ENCODE measurements around the gene GALNT2. TPM values are rescaled to one million over a fixed set of nuclear protein-coding genes. Genes with fewer than 3 reads are reported as not detected.

The GALNT2 gene
- total RNA-seq, 1 donor from 2014 or later = 41.3 TPM

DNA sequence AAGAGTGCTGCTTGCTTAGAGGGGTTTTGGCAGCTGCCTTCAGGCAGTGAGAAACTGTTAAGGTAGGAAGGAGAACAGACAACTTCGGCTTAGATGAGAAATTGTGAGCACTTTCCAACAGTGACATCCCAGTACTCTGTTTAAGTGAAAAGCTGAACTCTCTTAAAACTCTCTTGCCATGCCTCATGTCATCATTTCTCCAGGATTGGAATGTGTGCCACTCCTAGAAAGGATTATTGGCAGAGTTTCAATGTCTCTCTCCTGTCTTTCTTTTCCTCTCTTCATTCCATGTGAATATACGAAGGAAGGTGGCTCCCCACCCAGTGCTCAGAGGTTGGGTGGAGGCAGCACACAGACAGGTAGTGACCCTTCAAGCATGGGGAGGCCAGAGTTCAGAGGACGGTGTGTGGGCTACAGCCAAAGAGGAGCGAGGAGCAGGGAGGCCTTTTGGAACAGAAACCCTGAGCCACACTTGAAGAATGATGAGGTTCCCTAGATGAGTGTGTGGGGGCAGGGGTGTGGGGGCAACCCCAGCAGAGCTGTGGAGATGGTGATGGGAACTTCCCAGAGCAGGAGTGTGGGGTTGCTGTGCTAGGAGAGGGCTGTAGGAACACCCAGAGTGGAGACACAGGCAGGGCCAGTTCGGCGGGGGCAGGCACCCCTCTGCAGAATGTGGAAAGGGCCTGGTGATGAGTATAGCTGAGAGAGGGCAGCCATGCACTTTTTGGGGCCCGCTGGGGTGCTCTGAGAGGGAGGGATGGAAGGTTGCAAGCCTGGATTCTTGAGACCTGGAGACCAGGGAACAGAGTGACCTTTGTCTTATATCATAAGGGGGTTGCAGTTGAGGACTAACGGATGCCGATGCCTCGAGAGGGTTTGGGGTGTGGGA, 58.8 kb downstream of the GALNT2 start:
- intact Hi-C loops (cut with micrococcal nuclease) = loop anchor here (2.0 to 10.0 kb wide), 3 partner anchors 299 to 871 kb away; partner anchors contain the start of genes PGBD5, TAF5L and URB2

DNA sequence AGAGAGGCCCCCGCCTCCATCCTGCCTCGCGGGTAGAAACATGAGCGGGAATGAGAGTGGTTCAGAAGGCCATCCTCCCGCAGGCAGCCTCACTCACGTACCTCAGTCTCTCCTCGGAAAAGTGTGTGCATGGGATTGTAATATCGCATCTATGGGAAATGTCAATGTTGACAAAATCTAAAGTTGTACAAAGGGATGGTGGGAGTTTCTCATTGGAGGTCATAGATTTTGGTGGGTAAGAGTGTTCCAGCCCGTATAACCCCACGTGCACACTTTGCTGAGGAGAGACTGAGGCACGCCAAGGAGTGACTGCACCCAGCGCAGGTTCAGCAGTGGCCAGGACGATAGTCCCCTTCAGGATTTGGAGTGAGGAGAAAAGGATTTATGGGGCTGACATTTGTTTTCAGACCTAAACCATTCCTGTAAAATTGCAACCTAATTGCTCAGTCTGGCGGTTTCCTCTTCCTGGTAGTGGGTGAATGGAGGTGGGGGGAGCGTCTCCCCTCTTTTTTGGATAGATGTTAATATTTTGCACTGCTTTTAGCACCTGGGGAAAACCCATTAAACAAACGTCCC, 59.6 kb downstream of the GALNT2 start:
- intact Hi-C loops (cut with micrococcal nuclease) = loop anchor here (1.0 to 10.0 kb wide), 4 partner anchors 59 to 872 kb away; partner anchors contain the start of genes GALNT2, PGBD5, TAF5L and URB2

DNA sequence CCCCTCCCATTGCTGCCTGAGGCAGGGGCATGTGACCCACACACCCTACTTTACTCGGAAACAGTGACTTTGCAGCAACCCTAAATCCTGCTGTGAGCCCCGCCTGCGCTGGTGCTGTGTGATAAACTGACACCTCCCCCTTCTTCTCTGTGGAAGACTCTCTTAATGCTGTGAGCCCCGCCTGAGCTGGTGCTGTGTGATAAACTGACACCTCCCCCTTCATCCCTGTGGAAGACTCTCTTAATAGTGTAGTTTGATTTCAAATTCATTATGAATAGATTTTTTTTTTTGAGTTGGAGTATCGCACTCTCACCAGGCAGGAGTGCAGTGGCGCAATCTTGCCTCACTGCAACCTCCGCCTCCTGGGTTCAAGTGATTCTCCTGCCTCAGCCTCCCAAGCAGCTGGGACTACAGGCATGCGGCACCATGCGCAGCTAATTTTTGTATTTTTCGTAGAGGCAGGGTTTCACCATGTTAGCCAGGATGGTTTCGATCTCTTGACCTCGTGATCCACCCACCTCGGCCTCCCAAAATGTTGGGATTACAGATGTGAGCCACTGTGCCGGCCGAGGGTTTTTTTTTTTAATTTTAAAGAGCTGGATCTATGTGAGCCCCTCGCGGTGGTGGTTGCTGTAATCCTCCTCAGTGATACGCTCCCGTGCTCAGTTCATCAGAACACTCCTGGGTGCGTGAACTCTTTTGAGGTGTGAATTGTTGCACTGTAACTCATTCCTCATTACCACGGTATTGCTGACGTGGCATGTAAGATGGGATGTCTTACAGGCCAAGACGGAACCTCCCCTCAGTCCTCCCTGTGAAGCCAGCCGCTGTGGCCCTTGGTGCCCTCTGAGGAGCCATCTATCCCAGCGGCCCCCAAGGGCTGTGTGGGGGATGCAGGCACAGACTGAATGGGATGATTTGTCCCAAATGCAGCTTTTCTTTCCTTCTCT, 60.3 kb downstream of the GALNT2 start:
- intact Hi-C loops (cut with micrococcal nuclease) = loop anchor here (1.0 to 10.0 kb wide), 4 partner anchors 60 to 873 kb away; partner anchors contain the start of genes GALNT2, PGBD5, TAF5L and URB2

DNA sequence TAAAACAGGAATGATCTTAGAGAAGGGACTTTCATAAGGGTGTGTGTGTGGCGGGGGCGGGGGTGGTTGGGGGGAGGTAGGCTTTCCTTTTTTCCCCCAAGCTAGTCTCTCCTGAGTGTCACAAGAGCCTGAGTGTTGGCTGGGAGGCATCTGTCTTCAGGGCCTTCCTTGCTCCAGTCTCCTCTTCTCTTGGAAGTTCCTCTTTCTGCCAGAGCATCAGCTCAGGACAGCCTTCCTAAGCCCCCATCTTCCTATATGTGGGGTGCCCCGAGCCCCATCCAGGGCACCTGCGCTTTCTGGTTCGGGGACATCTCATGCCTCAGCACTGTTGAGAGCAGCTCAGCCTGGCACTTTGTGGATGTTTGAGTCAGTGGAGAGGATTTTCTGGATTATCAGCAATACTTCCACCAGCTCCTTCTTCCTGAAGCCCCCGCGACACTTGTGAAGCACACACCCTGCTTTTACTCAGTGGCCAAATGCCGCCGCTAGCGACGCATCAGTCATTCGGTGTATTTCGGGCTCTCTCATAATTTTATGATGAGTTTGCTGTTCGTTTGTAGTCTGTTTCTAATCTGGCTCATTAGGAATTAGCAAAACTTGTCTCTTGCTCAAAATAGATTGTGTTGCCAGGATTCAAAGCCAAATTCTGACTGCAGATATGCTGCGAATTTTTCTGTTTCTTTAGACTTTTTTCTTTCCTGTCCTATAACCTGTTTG, 61.7 kb downstream of the GALNT2 start:
- intact Hi-C loops (cut with micrococcal nuclease) = loop anchor here (10.0 kb wide), 2 partner anchors 296 to 874 kb away; partner anchors contain the start of gene PGBD5

DNA sequence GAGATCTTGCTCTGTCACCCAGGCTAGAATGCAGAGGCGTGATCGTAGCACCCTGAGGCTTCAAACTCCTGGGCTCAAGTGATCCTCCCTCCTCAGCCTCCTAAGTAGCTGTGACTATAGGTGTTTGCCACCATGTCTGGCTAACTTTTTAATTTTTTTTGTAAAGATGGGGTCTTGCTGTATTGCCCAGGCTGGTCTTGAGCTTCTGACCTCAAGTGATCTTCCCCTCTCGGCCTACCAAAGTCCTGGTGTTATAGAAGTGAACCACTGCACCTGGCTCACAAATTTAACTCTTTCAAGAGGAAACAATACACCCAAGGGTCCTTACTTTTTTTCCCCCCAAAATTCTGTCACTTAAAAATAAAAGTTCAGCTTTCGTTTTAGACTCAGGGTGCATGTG, 62.3 kb downstream of the GALNT2 start:
- intact Hi-C loops (cut with micrococcal nuclease) = loop anchor here (10.0 kb wide), 2 partner anchors 295 to 875 kb away; partner anchors contain the start of gene PGBD5

DNA sequence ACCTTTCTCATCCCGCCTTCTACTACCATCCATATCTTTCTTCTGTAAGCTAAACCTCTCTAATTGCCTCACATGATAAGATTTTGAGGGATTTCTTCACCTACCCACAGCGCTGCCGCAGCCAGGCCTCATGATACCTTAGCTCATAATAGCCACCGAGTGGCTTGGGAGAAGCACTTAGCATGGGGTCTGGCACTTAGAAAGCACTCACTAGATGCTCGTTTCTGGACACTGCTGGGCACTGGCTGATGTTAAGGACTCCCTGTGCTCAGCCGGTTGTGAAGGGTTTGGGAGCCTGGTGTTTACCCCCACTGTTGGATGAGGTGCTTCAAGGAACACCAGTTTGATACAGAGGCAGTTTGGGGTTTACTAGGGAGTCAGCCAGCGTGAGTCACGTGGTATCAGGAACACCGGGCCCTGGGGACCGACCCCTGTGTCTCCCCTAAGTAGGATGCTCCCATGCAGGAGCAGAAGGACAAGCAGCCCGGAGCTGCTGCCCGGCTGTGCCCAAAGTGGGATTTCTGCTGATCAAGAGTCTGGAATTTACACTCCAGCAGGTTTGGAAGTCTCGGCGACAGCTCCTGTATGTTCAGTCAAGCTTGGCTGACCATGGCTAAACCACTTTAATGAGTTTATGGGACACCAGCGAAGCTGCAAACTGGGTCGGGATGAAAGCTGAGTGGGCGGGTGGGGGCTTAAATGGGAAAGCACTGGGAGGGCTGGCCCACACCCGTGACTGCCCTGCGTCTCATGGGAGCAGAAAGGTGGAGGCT, 63.3 kb downstream of the GALNT2 start:
- intact Hi-C loops (cut with micrococcal nuclease) = no loop called here

DNA sequence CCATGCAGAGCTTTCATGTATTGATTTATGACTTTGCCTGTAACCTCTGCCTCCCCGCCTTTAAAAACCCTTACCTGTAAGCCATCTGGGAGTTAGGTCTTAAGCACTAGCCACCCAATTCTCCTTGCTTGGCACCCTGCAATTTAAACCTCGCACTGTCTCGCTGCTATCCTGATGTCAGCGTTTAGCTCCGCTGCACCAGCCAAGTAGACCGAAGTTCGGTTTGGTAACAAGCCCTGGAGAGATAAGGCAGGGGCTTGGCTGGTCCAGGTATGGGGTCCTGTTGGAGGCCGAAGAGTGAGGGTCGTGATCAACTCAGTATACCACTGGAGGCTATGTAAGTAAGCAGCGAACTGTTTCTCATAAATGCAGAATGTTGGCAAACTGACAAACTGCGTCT, 64.4 kb downstream of the GALNT2 start:
- intact Hi-C loops (cut with micrococcal nuclease) = no loop called here

DNA sequence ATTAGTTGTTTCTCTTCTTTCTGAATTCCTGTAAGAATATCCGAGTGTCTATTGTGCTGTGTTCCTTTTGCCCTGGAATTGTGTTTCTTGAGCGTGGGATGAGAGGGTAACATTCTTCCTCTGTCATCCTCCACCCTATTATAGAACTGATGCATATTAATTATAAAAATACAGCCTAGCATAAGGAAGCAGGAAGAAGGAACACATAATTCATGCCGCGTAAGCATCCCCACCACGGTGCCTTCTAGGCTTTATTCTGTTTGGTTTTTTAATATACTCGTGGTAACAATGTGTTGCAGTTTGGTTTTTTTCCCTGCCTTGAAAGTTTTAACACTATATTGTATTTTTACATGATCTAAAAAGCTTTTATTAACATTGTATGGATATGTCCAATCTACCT, 65.7 kb downstream of the GALNT2 start:
- intact Hi-C loops (cut with micrococcal nuclease) = loop anchor here (2.0 kb wide), 1 partner anchor 34 kb away; no protein-coding TSS in a partner anchor

DNA sequence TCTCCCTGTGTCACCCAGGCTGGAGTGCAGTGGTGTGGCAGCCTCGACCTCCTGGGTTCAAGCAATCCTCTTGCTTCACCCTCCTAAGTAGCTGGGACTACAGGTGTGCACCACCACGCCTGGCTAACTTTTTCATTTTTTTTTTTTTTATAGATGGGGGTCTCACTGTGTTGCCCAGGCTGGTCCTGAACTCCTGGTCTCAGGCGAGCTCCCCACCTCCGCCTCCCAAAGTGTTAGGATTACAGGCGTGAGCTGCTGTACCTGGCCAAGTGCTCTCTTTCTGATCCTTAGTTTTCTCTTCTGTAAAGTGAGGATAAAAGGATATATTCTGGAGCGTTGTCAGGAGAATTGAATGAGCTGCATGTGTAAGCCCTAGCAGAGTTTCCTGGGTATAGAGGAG, 68.7 kb downstream of the GALNT2 start:
- intact Hi-C loops (cut with micrococcal nuclease) = no loop called here

DNA sequence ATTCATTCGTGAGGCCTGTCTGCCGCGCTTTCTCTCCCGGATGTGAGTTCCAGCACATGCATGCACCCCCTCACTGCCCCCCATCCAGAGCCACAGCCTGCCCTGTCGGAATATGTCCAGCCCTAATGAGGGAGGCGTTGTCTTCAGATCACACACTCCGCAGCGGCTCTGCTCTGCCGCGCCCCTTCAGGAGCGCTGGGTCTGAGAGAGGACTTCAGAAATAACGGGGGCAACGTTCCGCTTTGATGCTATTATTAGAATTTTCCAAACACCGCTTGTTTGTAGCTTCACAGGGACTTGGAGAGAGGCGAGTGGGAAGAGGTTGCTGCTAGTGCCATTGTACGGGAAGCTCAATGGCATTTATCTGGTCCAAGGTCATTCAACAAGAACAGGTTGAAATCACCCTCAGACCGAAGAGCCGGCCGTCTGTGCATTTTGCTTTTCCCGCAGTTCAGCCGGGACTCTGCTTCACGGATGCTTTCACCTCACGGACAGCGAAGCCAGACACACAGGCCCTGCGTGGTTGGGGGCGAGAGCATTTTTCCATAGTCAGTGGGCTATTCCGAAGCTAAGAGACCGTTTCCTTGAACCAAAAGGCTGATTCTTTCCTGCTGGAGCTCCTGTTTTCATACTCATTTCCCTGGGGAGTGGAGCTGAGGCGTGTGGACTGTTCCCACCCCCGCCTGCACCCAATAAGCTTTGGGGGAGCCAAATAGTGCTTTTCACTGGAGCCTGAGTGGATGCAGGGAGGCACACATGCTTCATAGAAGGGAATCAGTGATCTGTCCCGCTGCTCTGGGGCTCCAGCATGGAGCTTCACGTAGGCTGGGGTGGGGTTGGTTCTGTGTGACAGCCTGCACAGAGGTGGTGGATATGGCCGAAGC, 69.7 kb downstream of the GALNT2 start:
- intact Hi-C loops (cut with micrococcal nuclease) = no loop called here

DNA sequence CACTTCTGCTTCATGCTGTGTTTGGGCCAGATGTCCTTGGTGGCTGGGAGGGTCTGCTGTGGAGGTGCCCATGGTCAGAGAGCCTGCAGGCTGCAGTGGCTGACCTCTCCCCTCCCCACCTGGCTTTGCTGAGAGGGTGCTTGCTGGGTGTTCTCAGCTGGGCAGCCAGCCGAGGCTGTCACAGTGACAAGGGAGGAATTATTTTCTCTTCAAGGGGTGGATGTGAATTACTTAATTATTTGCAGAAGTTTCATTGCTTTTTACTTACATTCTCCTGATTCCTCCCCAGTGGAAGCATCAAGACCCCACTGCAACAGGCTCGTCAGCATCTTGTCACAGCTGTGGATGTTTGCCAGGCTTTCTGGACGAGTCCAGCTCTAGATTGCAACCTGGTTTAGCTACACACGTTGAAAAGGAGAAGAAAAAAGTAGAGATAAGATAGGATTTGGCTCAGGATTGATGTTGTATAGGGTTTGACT, 70.3 kb downstream of the GALNT2 start:
- intact Hi-C loops (cut with micrococcal nuclease) = no loop called here

DNA sequence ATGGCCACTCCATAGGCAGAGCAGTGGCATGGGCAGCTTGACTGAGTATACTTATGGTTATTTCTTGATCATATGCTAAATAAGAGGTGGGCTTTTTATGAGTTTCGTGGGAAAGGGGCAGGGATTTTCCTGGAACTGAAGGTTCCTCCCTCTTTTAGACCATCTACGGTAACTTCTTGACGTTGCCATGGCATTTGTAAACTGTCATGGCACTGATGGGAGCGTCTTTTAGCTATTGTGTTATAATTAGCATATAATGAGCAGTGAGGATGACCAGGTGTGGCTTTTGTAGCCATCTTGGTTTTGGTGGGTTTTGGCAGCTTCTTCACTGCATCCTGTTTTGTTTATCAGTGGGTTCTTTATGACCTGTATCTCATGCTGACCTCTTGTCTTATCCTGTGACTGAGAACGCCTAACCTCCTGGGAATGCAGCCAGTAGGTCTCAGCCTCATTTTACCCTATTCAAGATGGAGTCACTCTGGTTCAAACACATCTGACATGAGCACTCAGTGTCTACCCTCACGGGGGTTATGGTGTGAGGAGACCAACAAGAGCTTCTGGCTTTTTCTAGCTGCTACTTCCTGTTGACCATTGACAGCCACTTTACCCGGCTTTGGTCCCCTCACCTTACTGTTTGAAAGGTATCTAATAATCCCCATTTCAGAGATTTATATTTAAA, 71.7 kb downstream of the GALNT2 start:
- intact Hi-C loops (cut with micrococcal nuclease) = no loop called here

DNA sequence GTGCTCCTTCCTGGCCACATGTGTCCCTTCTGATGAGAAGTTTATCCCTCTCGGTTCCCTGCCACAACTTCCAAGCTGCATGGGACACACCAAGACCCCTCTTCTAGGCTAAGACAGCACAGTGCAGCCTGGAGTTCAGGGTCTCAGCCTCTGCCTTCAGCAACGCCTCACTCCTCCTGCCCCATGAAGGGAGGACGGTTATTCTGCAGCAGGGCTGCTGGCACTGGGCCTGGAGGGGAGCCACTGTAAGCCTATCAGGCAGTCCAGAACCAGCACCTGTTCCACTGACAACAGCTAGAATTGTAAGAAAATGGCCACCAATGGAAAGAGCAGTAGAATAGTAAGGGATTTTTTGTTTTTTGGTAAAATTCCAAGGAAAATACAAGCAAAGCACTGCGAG, 72.3 kb downstream of the GALNT2 start:
- intact Hi-C loops (cut with micrococcal nuclease) = no loop called here

DNA sequence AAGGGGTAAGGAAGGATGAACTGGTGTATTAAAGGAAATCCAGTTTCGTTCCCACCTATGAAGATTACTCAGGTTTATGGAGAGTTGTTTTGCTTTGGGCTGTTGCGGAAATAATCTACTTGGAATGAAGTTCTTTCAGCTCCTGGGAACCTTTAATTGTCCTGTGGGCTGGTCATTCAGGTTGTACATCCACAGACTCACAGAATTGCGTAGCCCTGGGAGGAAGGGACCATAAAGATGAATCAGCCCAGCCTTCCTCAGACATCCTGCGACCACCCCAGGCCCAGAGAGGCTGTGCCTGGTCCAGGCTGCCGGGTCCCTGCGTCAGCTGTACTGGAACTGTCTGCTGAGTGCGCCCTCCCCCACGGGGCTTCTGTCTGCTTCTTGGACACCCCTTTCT, 72.7 kb downstream of the GALNT2 start:
- intact Hi-C loops (cut with micrococcal nuclease) = no loop called here

DNA sequence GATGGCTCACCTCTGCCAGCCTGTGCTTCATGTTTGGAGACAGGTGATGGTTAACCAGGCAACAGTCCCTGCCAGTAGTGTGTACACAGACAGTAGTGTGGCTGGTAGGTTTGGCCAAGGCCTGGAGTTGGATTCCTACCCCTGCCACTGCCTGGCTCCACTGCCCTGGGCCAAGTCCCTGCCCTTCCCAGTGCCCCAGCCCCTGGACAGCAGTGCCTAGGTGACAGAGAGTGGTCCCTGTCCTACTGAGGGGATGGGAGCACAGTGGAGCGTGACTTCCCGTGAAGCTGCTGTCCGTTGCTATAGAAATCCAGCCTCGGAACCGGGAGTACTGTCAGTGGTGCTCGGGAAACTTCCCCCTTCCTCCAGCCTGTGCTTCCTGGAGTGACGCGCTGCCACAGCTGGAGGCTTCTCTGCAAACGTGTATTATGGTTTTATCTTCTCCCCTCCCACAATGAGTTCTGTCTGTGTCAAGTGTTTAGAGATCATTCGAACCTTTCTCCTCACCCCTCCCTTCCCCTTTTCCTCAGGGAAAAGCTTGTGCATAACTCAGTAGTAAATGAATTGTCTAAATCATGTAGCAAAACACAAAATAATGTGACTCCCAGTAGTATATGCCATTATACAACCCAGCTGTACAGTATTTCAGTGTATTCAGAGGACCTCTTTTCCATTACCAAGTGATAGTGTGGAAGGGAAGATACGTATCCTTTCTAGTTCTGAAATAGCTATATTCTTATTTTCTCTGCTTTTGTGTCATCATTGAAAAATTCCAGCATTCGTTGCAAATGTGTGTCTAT, 73.4 kb downstream of the GALNT2 start:
- intact Hi-C loops (cut with micrococcal nuclease) = no loop called here

DNA sequence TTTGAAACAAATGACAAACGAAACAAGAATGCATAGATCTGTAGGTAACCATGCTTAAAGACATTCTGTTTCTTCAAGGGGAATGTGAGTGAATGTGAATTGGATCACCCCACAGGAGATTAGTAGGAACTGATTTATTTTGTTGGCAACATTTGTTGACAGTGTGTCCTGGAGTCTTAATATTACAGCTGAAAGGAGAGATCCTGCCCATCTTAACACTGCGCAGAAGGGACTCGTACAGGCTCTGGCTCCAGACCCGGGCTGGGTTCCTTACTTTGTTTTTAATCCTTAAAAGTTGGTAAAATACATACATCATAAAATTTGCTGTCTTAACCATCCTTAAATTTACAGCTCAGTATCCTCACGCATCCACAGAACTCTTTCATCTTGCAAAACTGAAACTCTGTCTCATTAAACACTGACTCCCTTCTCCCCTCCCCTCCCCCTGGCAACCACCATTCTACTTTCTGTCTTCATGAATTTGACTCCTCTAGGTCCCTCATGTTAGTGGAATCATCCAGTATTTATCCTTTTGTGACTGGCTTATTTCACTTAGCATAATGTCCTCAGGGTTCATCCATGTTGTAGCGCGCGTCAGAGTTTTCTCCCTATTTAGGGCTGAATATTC, 74.1 kb downstream of the GALNT2 start:
- intact Hi-C loops (cut with micrococcal nuclease) = no loop called here
